Cardiac fibroblast (primary cell): ENCODE measurements around the gene RAB3B.

Experiments
- DNase-seq, 2 donors: peaks; one replicate each; pipeline versions ENCODE4 v3.0.0 to v3.0.0-alpha.2; 2010; ENCODE audit warnings: low read depth in 2 of 2
- H3K4me3 ChIP-seq, 2 donors: replicated peaks in 1 of 2; 1 replicate in 1 of 2; 2 replicates in 1 of 2; pipeline ENCODE4 v1.5.1; 2011; ENCODE audit warnings: low read depth in 2 of 2, low read length in 2 of 2, mild to moderate bottlenecking in 2 of 2, moderate library complexity in 1 of 2
- TF ChIP-seq, protein P1 (sequence below): IDR thresholded peaks from one replicate; pipeline ENCODE4 v1.5.1; 2011; ENCODE audit warnings: low read depth, mild to moderate bottlenecking, low read length, inconsistent platforms

Gene RAB3B

GRCh38 chr1:51922040-51922439, 68.5 kb downstream of the RAB3B start:
- TF ChIP-seq, protein P1, sequence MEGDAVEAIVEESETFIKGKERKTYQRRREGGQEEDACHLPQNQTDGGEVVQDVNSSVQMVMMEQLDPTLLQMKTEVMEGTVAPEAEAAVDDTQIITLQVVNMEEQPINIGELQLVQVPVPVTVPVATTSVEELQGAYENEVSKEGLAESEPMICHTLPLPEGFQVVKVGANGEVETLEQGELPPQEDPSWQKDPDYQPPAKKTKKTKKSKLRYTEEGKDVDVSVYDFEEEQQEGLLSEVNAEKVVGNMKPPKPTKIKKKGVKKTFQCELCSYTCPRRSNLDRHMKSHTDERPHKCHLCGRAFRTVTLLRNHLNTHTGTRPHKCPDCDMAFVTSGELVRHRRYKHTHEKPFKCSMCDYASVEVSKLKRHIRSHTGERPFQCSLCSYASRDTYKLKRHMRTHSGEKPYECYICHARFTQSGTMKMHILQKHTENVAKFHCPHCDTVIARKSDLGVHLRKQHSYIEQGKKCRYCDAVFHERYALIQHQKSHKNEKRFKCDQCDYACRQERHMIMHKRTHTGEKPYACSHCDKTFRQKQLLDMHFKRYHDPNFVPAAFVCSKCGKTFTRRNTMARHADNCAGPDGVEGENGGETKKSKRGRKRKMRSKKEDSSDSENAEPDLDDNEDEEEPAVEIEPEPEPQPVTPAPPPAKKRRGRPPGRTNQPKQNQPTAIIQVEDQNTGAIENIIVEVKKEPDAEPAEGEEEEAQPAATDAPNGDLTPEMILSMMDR: no peak
- H3K4me3 ChIP-seq: no peak overlapping the region
- DNase-seq: no peak

GRCh38 chr1:51920130-51920529, 70.4 kb downstream of the RAB3B start:
- DNase-seq: peak in 1 of 2 donors; percentile 5
- TF ChIP-seq, protein P1: no peak
- no peak overlapping the region for H3K4me3 ChIP-seq

GRCh38 chr1:51919684-51920083, 70.8 kb downstream of the RAB3B start:
- no peak for DNase-seq
- H3K4me3 ChIP-seq: no peak overlapping the region
- TF ChIP-seq, protein P1: no peak

GRCh38 chr1:51916587-51917405, 73.7 kb downstream of the RAB3B start:
- peak; percentile 7 to 37 for DNase-seq
- H3K4me3 ChIP-seq: no peak overlapping the region
- TF ChIP-seq, protein P1: no peak

DNA sequence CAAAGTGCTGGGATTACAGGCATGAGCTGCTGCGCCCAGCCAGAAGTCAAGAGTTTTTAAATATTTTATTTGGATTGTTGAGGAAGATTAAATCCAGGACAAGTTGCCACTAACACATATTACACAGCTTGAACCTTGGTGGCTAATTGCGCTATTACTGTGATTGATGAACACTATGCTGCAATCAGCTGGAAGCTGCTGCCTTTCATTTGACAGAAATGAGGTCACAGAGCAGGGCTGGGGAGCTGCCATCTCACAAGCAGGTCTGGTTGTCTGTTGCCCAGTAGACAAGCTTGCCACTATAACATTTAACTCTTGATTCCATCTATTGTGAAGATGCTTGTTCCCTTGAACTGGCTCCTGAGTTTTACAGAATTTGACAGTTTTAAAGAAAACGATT, 74.5 kb downstream of the RAB3B start:
- TF ChIP-seq, protein P1: no peak
- DNase-seq: no peak
- no peak overlapping the region for H3K4me3 ChIP-seq

DNA sequence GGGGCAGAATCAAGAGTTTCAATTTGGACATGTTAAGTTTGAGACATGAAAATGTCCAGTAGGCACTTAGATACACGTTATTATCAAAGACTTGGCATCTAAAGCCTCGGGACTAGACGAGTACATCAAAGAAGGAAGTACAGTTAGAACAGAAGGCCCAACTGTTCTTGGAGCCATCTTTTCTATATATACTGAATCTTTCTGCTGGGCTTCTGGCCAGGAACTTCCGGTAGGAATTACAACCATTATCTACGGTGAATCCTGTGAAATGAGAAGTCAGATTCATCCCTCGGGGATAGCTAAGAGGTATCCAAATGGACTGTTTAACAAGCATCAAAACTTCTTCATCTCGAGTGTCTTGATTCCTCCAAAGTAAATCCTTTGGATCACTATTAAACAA, 77.6 kb downstream of the RAB3B start:
- H3K4me3 ChIP-seq: no peak overlapping the region
- peak in 1 of 2 donors; percentile 9 for DNase-seq
- TF ChIP-seq, protein P1: no peak
